ENCODE measurements around the gene SDC3.

Gene SDC3

DNA sequence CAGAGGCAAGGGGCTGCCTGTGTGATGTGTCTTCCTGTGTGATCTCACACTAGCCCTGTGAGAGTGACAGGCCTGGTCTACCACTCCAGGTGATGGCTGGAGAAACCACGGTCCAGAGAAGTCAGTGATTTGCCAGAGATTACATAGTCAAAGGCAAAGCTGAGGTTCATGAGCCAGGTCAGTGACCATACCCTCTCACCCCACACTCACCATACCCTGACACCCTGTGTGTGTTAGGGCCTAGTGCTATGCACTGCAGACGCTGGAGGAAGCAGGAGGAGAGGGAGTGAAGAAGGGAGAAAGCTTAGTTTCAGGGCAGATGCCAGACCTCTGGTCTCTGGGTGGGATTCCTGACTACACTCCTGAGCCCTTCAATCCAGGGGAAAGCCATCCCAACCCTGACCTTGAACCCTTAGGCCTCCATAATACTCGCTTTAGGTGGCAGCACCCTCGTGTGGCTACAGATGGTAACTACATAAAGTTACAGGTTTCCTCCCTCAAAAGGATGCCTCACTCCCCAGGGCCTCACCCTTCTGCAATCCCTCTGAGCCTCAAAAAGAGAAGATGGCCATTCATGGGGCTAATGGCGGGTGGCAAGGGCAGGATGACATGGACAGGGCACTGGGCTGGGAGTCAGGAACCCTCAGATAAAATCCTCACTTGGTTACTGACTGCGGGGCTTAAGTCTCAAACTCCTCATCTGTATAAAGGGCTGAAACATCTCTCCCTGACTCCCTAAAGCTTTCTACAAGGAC is 20.8 kb upstream of the SDC3 start:
- in situ Hi-C loops (cut with MboI; ENCODE audit: low sequenced_read_pairs) = no loop called here

- in situ Hi-C loops (cut with MboI; ENCODE audit: low sequenced_read_pairs) = no loop called here
These were observed 20.2 kb upstream of the SDC3 start for GRCh38 chr1:30928789-30929134.

DNA sequence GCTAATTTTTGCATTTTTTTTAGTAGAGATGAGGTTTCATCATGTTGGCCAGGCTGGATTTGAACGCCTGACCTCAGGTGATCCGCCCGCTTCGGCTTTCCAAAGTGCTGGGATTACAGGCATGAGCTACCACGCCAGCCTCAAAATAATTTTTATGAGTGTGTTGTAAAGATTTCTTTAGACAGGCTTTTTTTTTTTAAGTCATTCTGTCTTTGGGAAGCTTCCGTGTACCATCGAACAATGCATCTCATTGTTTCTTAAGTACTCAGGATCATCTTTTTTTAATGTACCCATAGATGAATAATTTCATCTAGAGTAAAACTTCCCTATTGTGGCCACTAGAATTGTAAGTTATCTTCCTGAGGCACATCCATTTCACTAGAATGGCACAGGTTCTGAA is 19.6 kb upstream of the SDC3 start:
- in situ Hi-C loops (cut with MboI; ENCODE audit: low sequenced_read_pairs) = no loop called here

DNA sequence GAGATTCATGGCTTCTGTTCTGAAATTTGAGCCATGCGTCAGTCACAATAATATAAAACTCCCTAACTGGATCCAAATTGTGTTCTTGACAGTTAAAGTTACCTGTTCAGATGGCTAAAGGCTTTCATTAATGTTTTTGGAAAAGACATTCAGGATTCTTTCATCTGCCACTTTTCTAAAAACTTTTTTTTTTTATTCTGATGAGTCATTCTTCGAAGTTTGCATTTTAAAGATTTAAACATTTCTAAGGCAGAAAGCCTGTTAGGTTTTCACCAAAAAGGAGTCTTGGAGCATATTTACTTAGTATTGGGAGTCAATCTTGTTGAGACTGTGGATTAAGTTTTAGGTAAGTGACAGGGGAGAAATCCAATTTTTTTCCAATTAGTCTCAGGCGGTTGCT is 18.9 kb upstream of the SDC3 start:
- in situ Hi-C loops (cut with MboI; ENCODE audit: low sequenced_read_pairs) = no loop called here

DNA sequence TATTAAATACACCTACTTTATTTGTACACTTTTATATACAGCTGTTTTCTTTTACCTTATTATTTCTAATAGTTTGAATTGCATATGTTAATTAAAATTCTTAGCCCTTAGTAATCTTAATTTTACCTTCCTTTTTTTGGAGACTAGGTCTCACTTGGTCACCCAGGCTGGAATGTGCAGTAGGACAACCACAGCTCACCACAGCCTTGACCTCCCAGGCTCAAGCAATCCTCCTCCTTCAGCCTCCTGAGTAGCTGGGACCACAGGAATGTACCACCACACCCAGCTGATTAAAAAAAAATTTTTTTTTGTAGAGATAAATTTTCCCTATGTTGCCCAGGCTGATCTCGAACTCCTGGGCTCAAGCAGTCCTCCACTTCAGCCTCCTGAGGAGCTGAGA is 15.0 kb upstream of the SDC3 start:
- in situ Hi-C loops (cut with MboI; ENCODE audit: low sequenced_read_pairs) = loop anchor here (25.0 kb wide), 1 partner anchor 136 kb away; no protein-coding TSS in a partner anchor

- in situ Hi-C loops (cut with MboI; ENCODE audit: low sequenced_read_pairs) = loop anchor here (25.0 kb wide), 1 partner anchor 134 kb away; no protein-coding TSS in a partner anchor
These were observed 12.3 kb upstream of the SDC3 start for GRCh38 chr1:30920827-30921226.

DNA sequence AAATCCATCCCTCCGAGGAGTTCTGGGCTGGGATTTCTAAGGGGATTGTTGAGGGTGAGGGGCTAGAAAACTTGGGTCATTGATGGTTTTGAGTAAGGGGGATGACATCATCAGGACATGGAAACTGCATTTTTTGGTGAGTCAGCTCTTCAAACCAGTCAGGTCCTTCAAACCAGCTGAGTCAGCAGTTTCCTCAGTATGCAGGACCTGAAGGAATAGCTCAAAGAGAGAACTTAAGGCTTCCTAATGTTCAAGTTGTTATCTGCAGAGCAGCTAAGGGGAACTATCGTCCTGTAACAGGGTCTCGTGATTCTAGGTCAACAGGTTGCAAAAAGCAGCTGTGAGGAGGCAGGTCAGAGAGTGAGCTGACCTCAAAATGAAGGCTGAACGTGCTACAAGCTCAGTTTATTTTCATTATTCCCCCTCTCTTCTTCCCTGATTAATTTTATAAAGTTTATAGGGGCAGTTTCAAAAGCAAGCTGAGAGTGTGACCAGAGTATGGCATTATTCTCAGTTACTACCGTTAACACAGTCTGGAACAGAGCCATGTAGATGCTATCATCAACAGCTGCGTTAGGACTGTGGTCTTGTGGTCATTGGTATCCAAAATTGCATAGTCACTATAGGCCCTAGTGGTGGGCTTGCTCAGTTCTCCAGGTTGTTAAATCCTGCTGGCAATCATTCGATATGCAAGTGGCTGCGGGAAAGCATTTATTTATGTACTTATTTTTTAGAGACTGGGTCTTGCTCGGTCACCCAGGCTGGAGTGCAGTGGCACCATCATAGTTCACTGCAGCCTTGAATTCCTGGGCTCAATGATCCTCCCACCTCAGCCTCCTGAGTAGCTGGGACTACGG is 10.7 kb upstream of the SDC3 start:
- in situ Hi-C loops (cut with MboI; ENCODE audit: low sequenced_read_pairs) = loop anchor here (25.0 kb wide), 1 partner anchor 132 kb away; no protein-coding TSS in a partner anchor

GRCh38 chr1:30916296-30916695 is 7.7 kb upstream of the SDC3 start:
- in situ Hi-C loops (cut with MboI; ENCODE audit: low sequenced_read_pairs) = loop anchor here (25.0 kb wide), 1 partner anchor 129 kb away; no protein-coding TSS in a partner anchor

DNA sequence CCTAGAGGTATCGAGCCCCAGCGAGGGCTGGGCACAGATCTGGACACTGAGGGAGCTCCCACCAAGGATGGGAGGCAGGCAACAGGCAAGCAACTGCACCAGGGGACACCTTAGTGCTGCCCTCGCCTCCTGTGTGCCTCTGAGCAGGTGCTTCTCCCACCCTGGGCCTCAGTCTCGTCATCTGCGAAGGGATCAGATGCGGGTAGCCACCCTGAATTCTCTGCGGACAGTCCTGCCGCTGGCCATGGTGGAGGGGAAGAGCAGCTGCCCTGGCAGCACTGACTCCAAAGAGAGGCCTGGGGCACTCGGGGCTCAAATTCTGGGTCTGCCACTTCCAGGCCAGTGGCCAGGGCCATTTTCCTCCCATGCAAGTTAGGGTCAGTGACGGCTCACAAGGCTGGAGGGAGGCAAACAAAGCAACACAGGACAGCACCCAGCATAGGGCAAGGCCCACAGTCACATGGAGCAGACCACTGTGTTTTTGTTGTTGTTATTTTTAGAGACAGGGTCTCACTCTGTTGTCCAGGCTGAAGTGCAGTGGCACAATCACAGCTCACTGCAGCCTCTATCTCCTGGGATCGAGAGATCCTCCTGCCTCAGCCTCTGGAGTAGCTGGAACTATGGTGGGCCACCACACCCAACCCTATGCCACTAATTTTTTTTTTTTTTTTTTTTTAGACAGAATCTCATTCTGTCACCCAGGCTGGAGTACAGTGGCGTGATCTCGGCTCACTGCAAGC is 7.1 kb upstream of the SDC3 start:
- in situ Hi-C loops (cut with MboI; ENCODE audit: low sequenced_read_pairs) = loop anchor here (25.0 kb wide), 1 partner anchor 128 kb away; no protein-coding TSS in a partner anchor

DNA sequence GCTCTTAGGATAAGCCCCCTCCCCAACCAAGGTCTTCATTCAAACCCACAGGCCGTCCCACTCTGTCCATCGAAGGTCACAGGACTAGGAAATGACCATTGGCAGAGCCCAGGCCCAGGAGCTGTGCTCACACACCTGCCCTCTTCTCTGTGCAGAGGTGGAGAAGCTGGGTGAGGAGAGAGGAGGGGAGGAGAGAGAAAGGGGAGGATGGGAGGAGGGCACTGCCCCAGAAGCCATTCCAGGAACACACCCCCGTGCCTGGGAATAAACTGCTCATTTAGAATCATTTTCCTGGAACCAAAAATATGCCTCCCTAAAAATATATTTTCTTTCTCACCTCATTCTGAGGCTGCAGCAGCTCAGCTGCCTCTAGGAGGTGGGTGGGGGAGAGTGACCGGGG is 6.4 kb upstream of the SDC3 start:
- in situ Hi-C loops (cut with MboI; ENCODE audit: low sequenced_read_pairs) = loop anchor here (25.0 kb wide), 1 partner anchor 128 kb away; no protein-coding TSS in a partner anchor

DNA sequence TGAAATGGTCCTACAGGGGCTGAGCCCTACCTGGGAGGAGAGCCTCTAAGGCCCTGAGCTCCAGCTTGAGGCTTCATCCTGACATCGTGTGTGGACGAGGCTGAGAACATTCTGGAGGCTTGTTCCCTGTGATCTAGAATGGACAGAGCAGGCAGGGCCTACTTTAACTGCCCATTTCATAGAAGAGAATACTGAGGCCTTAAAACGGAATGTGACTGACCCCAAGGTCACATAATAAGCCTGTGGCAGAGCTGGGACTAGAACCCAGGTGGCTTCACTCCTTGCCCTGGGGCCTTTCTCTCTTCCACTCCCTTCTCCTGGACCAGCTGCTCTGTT is 6.0 kb upstream of the SDC3 start:
- in situ Hi-C loops (cut with MboI; ENCODE audit: low sequenced_read_pairs) = loop anchor here (25.0 kb wide), 1 partner anchor 127 kb away; no protein-coding TSS in a partner anchor

GRCh38 chr1:30912913-30913652 is 4.5 kb upstream of the SDC3 start:
- in situ Hi-C loops (cut with MboI; ENCODE audit: low sequenced_read_pairs) = loop anchor here (25.0 kb wide), 1 partner anchor 126 kb away; no protein-coding TSS in a partner anchor

GRCh38 chr1:30912224-30912623 is 3.7 kb upstream of the SDC3 start:
- in situ Hi-C loops (cut with MboI; ENCODE audit: low sequenced_read_pairs) = loop anchor here (25.0 kb wide), 1 partner anchor 125 kb away; no protein-coding TSS in a partner anchor

GRCh38 chr1:30911059-30911954 is 2.7 kb upstream of the SDC3 start:
- in situ Hi-C loops (cut with MboI; ENCODE audit: low sequenced_read_pairs) = loop anchor here (25.0 kb wide), 1 partner anchor 124 kb away; no protein-coding TSS in a partner anchor

DNA sequence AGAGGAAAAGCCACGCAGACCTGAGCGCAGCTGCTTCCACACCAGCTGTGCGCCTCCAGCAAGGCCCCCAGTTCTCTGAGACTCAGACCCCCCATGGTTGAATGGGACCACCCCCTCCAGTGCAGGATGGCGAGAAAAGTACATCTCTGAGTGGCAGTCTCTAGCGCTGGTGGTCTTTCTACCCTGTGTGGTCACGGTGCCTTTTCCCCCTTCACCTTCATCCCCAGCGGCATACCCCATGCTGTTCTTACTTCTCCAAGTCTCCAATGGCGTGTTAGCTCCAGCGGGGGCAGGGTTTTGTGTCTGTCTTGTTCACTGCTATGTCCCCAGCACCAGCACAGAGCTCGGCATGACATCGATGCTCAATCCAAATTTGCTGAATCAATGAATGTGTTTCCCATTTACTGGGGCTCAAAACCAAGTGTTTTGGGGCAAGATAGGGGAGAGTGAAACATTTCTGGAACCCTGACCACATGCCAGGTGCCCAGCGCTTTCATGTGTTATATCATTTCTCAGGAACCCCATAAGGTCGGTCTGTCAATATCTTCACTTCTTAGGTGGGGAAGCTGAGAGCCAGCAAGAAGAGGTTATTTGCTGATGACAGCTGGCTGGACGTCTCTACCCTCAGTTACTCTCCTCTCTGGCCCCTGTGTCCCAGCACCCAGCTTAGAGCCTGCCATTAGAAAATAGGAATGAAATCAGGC is 959 bp upstream of the SDC3 start:
- in situ Hi-C loops (cut with MboI; ENCODE audit: low sequenced_read_pairs) = loop anchor here (25.0 kb wide), 1 partner anchor 122 kb away; no protein-coding TSS in a partner anchor

DNA sequence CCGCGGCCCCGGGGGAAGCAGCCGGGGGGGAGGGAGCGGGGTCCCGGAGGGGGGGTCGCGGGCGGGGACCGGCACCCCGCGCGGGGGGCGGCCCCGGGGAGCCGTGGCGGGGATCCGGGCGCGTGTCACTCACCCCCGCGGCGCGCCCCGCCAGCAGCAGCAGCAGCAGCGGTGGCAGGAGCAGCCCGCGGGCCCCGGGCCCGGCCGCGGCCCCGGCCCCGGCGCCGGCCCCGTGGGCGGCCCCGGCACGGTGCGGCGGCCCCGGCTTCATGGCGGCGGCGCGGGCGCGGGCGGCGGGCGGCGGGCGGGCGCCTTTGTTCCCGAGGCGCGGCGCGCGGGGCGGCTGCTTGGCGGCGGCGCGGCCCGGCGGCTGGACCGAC is 252 bp downstream of the SDC3 start:
- in situ Hi-C loops (cut with MboI; ENCODE audit: low sequenced_read_pairs) = loop anchor here (25.0 kb wide), 1 partner anchor 121 kb away; no protein-coding TSS in a partner anchor

DNA sequence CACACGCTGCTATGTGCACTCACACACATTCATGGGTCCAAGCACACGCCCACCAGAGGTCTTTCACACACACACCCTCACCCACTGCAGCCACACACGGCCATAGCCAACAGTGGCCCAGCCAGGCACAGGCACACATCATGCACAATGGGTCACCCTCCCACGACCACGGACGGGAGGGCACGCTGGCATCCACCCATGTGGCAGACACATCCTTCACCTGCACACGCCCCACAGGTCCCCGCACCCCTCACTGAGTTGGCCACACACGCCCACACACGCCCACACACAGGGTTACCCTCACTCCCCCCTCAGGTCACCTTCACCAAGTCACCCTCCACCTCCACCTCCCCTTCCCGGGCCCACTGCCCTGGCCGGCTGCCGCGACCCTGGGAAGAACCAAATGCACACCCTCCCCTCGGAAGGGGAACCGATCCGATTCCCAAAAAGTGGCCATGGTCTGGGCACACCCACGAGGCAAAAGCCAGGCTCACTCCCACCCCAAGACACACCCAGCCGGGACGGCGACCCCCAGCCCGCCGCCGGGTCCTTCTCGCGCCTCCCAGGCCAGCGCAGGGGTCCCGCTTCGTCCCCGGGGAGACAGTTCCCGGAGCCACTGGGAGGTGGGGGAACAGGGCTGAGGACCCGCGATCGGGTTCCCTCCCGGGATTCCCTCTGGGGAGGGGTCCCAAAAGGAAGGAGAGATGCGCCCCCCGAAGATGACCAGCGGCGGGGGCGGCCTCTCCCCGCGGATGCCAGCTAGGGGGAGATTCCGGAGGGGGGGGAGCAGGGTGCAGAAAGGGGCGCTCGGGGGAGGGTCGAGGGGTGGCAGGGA is 860 bp downstream of the SDC3 start:
- in situ Hi-C loops (cut with MboI; ENCODE audit: low sequenced_read_pairs) = loop anchor here (25.0 kb wide), 1 partner anchor 120 kb away; no protein-coding TSS in a partner anchor
